Omental fat pad (tissue), 4 donors: ENCODE results near the gene PRKCSH. TPM values are rescaled to one million over a fixed set of nuclear protein-coding genes. Genes with fewer than 3 reads are reported as not detected.
"Not testable (repeated sequence)": the region's sequence is repeated elsewhere in the genome, so short reads cannot be mapped to it uniquely, and the experiment has no call there.

ENCODE experiments used
- ATAC-seq: fragments of 150-250 bp; one replicate; pipeline ENCODE4 v1.9.1; 2016; ENCODE audit warnings: mild to moderate bottlenecking, moderate library complexity; ENCODE audit not compliant: low FRiP score
- DNase-seq: peaks from one replicate; pipeline ENCODE4 v3.0.0-alpha.2; 2019; ENCODE audit warnings: low spot score
- total RNA-seq, 4 donors: library from RNA; depleted of rRNA; stranded (reverse); fragments of >200 nt; gene quantifications; one replicate each; pipeline ENCODE4 v1.1.0, GENCODE V29; 2016
- TF ChIP-seq, protein P1 (sequence below), 3 donors: fragments of 450-650 bp; IDR thresholded peaks; one replicate each; pipeline ENCODE4 v1.5.1; 2016 to 2017; ENCODE audit warnings: antibody characterized with exemption in 3 of 3, mild to moderate bottlenecking in 3 of 3, moderate library complexity in 2 of 3

Gene PRKCSH
- total RNA-seq, 4 donors from 2014 or later = 65.6 to 101 (median 87.6) TPM

DNA sequence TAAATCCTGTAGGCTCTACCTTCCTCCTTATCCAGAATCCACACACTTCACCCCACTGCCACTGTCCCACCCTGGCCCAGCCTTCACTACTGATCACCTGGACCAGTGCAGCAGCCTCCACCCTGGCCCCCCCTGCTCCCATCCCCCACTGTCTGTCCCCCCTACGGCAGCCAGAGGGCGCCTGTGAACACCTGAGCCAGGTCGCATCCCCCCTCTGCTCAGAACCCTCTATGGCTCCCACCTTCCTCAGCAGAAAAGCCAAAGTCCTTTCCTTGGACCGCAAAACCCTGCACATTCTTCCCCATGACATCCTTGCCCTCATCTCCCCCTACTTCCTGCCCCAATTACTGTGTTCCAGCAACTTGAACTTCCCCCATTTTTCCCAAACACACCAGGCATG is 24.8 kb downstream of the PRKCSH start:
- no peak for DNase-seq

DNA sequence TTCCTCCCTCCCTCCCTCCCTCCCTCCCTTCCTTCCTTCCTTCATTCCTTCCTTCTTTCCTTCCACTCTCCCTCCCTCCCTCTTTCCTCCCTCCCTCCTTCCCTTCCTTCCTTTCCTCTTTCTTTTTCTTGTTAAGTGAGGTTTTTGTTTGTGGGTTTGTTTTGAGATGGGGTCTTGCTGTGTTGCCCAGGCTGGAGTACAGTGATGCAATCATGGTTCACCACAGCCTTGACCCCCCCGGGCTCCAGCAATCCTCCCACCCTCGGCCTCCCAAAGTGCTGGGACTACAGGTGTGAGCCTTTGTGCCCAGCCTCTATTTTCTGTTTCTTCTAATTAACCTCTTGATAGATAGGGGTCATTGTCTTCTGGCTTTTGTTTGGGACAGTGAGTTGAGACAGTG is 26.0 kb downstream of the PRKCSH start:
- DNase-seq (no peak), ATAC-seq (no peak)
- TF ChIP-seq, protein P1, sequence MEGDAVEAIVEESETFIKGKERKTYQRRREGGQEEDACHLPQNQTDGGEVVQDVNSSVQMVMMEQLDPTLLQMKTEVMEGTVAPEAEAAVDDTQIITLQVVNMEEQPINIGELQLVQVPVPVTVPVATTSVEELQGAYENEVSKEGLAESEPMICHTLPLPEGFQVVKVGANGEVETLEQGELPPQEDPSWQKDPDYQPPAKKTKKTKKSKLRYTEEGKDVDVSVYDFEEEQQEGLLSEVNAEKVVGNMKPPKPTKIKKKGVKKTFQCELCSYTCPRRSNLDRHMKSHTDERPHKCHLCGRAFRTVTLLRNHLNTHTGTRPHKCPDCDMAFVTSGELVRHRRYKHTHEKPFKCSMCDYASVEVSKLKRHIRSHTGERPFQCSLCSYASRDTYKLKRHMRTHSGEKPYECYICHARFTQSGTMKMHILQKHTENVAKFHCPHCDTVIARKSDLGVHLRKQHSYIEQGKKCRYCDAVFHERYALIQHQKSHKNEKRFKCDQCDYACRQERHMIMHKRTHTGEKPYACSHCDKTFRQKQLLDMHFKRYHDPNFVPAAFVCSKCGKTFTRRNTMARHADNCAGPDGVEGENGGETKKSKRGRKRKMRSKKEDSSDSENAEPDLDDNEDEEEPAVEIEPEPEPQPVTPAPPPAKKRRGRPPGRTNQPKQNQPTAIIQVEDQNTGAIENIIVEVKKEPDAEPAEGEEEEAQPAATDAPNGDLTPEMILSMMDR (IDR thresholded peaks at IDR 0.05) = no peak

More for the DNA sequence above, 24.8 kb downstream of the PRKCSH start:
- no peak for ATAC-seq
- TF ChIP-seq, protein P1 (IDR thresholded peaks at IDR 0.05) = no peak

DNA sequence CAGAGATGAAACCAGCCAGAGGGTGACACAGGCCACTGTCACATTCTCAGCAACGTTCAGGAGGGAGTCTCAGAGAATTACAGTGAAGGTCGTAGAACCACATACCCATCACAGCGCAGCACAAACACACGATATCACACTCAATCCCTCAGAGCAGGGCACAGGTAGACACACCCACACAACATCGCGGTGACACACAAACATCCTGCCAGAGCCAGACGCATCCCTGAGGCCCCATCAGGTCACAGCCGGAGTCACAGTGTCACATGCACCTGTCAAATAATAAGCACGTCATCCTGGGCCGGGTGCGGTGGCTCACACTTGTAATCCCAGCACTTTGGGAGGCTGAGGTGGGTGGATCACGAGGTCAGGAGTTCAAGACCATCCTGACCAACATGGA is 28.0 kb downstream of the PRKCSH start:
- no peak for DNase-seq
- TF ChIP-seq, protein P1 (IDR thresholded peaks at IDR 0.05) = no peak

DNA sequence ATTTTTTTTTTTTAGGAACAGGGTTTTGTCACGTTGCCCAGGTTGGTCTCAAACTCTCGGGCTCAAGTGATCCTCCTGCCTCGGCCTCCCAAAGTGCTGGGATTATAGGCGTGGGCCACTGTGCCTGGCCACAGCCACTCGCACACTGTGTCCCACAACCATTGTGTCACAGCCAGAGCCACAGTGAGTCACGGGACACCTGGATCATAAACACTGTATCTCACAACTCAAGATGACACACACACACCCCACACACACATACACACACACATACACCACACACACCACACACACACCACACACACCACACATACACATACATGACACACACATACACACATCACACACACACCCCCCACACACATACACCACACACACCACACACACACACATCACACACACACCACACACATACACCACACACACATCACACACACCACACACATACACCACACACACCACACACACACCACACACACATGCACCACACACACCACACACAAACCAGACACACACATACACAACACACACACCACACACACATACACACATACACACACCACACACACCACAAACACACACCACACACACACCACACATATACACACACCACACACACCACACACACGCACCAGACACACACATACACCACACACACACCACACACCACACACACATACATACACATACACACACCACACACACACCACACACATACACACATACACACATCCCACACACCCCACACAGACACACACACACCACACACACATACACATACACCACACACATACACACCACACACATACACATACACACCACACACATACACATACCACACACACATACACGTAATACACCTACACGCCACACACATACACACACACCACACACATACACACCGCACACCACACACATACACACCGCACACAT is 29.2 kb downstream of the PRKCSH start:
- DNase-seq = no peak
- ATAC-seq = no peak
- TF ChIP-seq, protein P1 (IDR thresholded peaks at IDR 0.05) = no peak

More for the DNA sequence above, 28.0 kb downstream of the PRKCSH start:
- ATAC-seq = no peak

DNA sequence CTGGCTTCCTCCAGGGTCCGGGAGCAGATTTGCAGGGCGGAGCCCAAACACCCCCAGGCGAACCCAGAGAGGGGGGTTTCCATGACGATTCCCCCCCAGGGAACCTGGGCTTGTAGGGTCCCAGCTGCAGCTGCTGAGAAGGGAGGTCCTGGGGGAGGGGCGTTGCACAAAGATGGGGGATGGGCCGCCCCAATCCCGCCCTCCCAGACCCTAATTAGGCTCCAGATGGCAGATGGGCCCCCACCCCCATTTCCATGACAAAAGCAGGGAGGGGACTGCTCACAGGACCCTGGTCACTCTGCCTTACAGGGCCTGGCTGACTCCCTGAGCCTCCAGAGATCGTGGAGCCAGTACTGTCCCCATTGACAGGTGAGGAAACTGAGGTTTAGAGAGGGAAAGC is 30.2 kb downstream of the PRKCSH start:
- no peak for ATAC-seq
- TF ChIP-seq, protein P1 (IDR thresholded peaks at IDR 0.05) = no peak
- DNase-seq = no peak

DNA sequence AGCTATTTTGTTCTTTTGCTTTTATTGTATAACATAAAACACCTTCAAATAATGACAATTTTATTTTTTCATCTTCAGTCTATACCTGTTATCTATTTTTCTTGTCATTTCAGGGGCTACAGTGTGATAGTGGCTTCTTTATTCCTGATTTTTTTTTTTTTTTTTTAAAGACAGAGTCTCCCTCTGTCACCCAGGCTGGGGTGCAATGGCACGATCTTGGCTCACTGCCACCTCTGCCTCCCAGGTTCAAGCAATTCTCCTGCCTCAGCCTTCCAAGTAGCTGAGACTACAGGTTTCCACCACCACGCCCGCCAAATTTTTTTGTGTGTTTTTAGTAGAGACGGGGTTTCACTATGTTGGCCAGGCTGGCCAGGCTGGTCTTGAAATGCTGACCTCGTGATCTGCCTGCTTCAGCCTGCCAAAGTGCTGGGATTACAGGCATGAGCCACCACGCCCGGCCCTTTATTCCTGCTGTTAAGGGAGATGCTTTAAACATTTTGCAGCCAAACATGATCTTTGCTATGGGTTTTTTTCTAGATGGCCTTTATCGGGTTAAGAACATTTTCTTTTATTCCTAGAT is 32.9 kb downstream of the PRKCSH start:
- ATAC-seq, DNase-seq: not testable (repeated sequence)

DNA sequence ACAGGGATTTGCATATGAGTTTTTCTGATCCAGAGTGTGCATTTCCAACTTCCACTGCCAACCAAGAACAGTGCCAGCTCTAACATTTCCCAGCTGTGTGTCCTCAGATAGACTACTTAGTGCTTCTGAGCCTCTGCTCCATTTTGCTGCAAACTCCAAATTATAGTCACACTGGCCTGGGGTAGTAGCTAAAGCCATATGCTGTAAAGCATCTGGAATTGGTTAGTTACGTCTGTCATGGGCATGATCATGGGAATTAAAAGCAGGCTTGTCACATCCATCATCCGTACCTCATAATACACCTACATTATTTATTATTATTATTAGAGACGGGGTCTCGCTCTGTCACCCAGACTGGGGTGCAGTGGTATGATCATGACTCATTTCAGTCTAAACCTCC is 38.3 kb downstream of the PRKCSH start:
- TF ChIP-seq, protein P1 (IDR thresholded peaks at IDR 0.05) = no peak
- no peak for DNase-seq
- ATAC-seq = no peak

DNA sequence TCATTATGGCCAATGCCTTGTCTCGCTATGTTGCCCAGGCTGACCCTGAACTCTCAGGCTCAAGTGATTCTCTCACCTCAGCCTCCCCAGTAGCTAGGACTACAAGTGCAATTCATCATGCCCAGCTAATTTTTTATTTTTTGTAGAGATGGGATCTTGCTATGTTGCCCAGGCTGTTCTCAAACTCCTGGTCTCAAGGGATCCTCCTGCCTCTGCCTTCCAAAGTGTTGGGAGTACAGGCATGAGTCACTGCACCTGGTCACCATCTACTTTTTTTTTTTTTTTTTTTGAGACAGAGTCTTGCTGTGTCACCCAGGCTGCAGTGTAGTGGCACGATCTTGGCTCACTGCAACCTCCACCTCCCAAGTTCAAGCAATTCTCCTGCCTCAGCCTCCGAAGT is 39.9 kb downstream of the PRKCSH start:
- not testable (repeated sequence) for DNase-seq, ATAC-seq
